Spleen (tissue), 11 donors: ENCODE data around the gene IGFBP7. TPM values are rescaled to one million over a fixed set of nuclear protein-coding genes. Genes with fewer than 3 reads are reported as not detected.

Experiments used
- DNase-seq: peaks from one replicate; pipeline ENCODE4 v3.0.0-alpha.2; 2020
- H3K27ac ChIP-seq, 8 donors: fragments of 200-600 bp; sonication (generic) in 7 of 8; 1 replicate in 4 of 8; 2 replicates in 4 of 8; pipeline versions ENCODE4 v1.5.0 to v1.8.0; 2016 to 2021; ENCODE audit warnings: inconsistent platforms in 4 of 8, mild to moderate bottlenecking in 4 of 8, moderate library complexity in 1 of 8
- H3K27me3 ChIP-seq, 7 donors: fragments of 200-600 bp; sonication (generic) in 6 of 7; replicated peaks in 1 of 7; 1 replicate in 4 of 7; 2 replicates in 3 of 7; pipeline versions ENCODE4 v1.5.0 to v1.8.0; 2016 to 2021; ENCODE audit warnings: inconsistent platforms in 3 of 7, mild to moderate bottlenecking in 1 of 7
- H3K36me3 ChIP-seq, 6 donors: fragments of 200-600 bp; sonication (generic) in 5 of 6; 1 replicate in 4 of 6; 2 replicates in 2 of 6; pipeline versions ENCODE4 v1.5.0 to v1.8.0; 2016 to 2021; ENCODE audit warnings: inconsistent platforms in 2 of 6
- H3K4me1 ChIP-seq, 6 donors: fragments of 200-600 bp; sonication (generic) in 5 of 6; 1 replicate in 3 of 6; 2 replicates in 3 of 6; pipeline versions ENCODE4 v1.5.0 to v1.8.0; 2016 to 2021; ENCODE audit warnings: inconsistent platforms in 3 of 6
- H3K4me3 ChIP-seq, 8 donors: fragments of 200-600 bp; sonication (generic) in 7 of 8; 1 replicate in 4 of 8; 2 replicates in 4 of 8; pipeline versions ENCODE4 v1.5.0 to v1.8.0; 2016 to 2021; ENCODE audit warnings: inconsistent platforms in 4 of 8, mild to moderate bottlenecking in 4 of 8, moderate library complexity in 2 of 8
- H3K9me3 ChIP-seq, 8 donors: fragments of 200-600 bp; sonication (generic) in 7 of 8; 1 replicate in 4 of 8; 2 replicates in 4 of 8; pipeline versions ENCODE4 v1.5.0 to v1.8.0; 2016 to 2021; ENCODE audit warnings: inconsistent platforms in 4 of 8
- POLR2A ChIP-seq, 3 donors: fragments of 450-650 bp; IDR thresholded peaks; one replicate each; pipeline ENCODE4 v1.5.1; 2017; ENCODE audit warnings: antibody characterized with exemption in 3 of 3, mild to moderate bottlenecking in 1 of 3
- POLR2AphosphoS5 ChIP-seq, 3 donors: sonication (generic); formaldehyde crosslinking; IDR thresholded peaks; one replicate each; pipeline ENCODE4 v1.5.1; 2017; ENCODE audit warnings: antibody characterized with exemption in 3 of 3
- WGBS, 5 donors: extraction: QIAGEN DNeasy Blood & Tissue Kit in 3 of 5; methylation state at CpG; one replicate each; pipeline versions ENCODE4 v1.1.5 to v1.1.7; 2013 to 2018; 5-methylcytosine and 5-hydroxymethylcytosine counted together
- intact Hi-C: fragments of 100-400 bp; cut with DNase I; formaldehyde crosslinking; loops from one replicate; pipeline ENCODE4 v1.15.0; 2023; ENCODE audit warnings: low total_unique reads
- polyA plus RNA-seq, 3 donors: library from polyadenylated mRNA; stranded (reverse); fragments of 200-250 nt; gene quantifications; one replicate each; pipeline ENCODE4 v1.2.1, GENCODE V29; 2013
- total RNA-seq, 7 donors: library from RNA; depleted of rRNA in 3 of 7; stranded (reverse); fragments of >200 nt in 3 of 7; fragmentation: NEBNext Ultra II Directional in 4 of 7; extraction: Animal tissue kit (Norgen Biotek cat#: 25700) in 4 of 7; gene quantifications; one replicate each; pipeline versions ENCODE4 v1.1.0 to v1.2.1, GENCODE V29; 2016 to 2021
- TF ChIP-seq, protein P1 (sequence below), 11 experiments: fragments of 200-600 bp in 7 of 11; fragments of 450-650 bp in 4 of 11; sonication (generic) in 4 of 11; IDR thresholded peaks in 8 of 11; conservative IDR thresholded peaks in 3 of 11; 1 replicate in 7 of 11; 2 replicates in 4 of 11; pipeline versions ENCODE4 v1.4.0 to v1.8.0; 2016 to 2021; ENCODE audit warnings: antibody characterized with exemption in 11 of 11, inconsistent platforms in 4 of 11, mild to moderate bottlenecking in 1 of 11
- donor health status: healthy with polysubstance abuse.
- donor health status: DM: no; HTN: no; CAD: no; lungs with moderate emphysema.
- donor health status: DM: no; HTN: no; CAD: no.
- donor health status: Bipolar disorder and iron deficiency.
- donor health status: healthy.
- donor health status: DM: no; HTN: no; CAD: no.
- donor health status: DM: yes; HTN: yes; CAD: no.

Gene IGFBP7
- total and polyA plus RNA-seq, 10 donors: 127 to 947 (median 578) TPM

DNA sequence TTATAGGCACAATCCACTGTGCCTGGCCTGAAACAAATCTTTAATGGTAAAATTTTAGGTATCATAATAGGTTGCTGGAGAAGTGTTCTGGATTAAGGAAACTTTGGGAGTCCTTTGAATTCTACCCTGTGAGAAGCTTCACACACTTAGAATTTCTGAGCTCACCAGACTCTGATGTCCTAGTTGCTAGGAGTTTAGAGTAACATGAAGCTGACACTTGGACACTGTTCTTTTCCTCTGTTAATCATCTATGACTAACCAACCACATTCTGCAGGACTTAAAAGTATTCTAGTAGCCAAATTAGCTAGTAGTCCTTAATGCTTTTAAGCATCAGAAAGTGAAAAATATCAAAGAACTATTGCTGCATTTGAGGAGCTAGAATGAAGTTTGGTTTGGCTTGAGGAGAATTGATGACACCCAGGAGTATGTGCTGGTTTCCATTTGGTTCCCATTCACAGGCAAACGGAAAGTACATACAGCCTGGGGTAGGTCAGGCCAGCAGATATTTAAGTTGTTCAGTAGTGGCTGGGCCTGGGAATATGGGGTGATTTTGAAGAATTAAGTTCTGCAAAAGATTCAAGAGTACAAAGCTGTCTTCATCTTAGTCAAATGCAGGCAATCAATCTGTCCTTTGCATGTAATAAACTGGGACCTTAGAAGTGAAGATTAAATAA lies 38.8 kb upstream of the IGFBP7 start:
- Histone ChIP-seq H3K27ac (no peak overlapping the region), H3K4me3 (no peak overlapping the region), H3K27me3 (no peaks in the 10 kb centered on the region), H3K4me1 (peaks cover 0 to under 1% (median 0%) of the 10 kb centered on the region in 6 donors), H3K36me3 (no peaks in the 10 kb centered on the region), H3K9me3 (no peaks in the 10 kb centered on the region)
- TF ChIP-seq, protein P1, sequence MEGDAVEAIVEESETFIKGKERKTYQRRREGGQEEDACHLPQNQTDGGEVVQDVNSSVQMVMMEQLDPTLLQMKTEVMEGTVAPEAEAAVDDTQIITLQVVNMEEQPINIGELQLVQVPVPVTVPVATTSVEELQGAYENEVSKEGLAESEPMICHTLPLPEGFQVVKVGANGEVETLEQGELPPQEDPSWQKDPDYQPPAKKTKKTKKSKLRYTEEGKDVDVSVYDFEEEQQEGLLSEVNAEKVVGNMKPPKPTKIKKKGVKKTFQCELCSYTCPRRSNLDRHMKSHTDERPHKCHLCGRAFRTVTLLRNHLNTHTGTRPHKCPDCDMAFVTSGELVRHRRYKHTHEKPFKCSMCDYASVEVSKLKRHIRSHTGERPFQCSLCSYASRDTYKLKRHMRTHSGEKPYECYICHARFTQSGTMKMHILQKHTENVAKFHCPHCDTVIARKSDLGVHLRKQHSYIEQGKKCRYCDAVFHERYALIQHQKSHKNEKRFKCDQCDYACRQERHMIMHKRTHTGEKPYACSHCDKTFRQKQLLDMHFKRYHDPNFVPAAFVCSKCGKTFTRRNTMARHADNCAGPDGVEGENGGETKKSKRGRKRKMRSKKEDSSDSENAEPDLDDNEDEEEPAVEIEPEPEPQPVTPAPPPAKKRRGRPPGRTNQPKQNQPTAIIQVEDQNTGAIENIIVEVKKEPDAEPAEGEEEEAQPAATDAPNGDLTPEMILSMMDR (IDR thresholded peaks at IDR 0.05 in 8 of 11, conservative IDR thresholded peaks at IDR 0.05 in 3 of 11): no peak
- TF ChIP-seq POLR2AphosphoS5 (IDR thresholded peaks at IDR 0.05) (no peak), POLR2A (IDR thresholded peaks at IDR 0.05) (no peak)
- 75 to 97% (median 86%) methylated on average over 1 of the region's 1 CpG for WGBS, 5 donors
- no peak for DNase-seq
- intact Hi-C loops: no loop called here

DNA sequence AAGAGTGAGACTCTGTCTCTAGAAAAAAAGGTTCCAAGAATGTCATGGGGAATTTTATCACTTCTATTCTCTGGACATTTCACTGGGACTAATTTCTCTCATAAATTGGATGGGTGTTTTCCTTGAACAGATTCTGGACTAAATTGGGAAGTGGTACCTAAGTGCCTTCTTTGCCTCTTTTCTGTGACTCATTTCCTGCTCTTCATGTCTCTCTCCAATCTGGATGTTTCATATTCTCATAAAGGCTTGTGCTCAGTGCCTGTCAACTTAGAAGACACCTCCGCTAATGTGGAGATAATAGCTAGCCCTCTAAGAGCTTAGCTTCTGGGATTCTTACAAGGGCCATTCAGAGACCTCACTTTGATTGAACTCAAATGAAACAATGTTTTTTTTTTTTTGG lies 38.0 kb upstream of the IGFBP7 start:
- TF ChIP-seq POLR2AphosphoS5 (IDR thresholded peaks at IDR 0.05) (no peak), POLR2A (IDR thresholded peaks at IDR 0.05) (no peak)
- TF ChIP-seq, protein P1 (IDR thresholded peaks at IDR 0.05 in 8 of 11, conservative IDR thresholded peaks at IDR 0.05 in 3 of 11): no peak
- Histone ChIP-seq H3K4me3 (no peak overlapping the region), H3K9me3 (no peaks in the 10 kb centered on the region), H3K27ac (no peak overlapping the region), H3K4me1 (no peaks in the 10 kb centered on the region), H3K36me3 (no peaks in the 10 kb centered on the region), H3K27me3 (no peaks in the 10 kb centered on the region)
- intact Hi-C loops: no loop called here
- 97 to 100% (median 99%) methylated on average over 1 of the region's 1 CpG for WGBS, 5 donors
- no peak for DNase-seq

DNA sequence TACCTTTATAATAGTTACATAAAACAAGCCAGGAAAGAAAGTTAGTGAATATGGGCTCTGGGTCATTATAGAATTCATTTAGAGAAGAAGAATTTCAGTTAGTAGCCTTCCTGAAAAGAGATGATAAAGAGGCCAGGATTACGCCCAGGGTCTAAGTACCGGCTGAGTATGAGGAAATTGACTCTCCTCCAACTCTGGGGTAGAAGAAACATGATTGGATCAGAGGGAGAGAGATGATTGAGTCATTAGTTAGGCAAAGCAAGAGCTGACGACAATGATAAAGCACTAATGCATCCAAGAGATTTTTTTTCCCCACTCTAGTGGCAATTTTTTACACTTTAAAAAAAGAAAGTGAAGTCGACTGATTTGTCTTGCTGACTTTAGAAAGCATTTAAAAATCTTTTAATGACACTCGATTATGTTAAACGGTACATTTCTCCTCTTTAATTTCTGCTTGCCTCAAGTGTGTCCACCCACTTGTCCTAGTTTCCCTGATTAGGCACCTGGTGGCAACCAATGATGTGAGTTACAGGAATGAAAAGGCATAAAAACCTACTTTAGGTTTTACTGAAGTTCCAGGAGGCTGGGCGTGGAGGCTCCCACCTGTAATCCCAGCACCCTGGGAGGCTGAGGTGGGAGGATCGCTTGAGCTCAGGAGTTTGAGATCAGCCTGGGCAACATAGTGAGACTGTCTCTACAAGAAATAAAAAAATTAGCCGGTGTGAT lies 37.3 kb upstream of the IGFBP7 start:
- Histone ChIP-seq H3K27ac (no peak overlapping the region), H3K36me3 (no peaks in the 10 kb centered on the region), H3K4me1 (no peaks in the 10 kb centered on the region), H3K9me3 (no peaks in the 10 kb centered on the region), H3K27me3 (no peaks in the 10 kb centered on the region), H3K4me3 (no peak overlapping the region)
- DNase-seq: no peak
- TF ChIP-seq, protein P1 (IDR thresholded peaks at IDR 0.05 in 8 of 11, conservative IDR thresholded peaks at IDR 0.05 in 3 of 11): no peak
- TF ChIP-seq POLR2A (IDR thresholded peaks at IDR 0.05) (no peak), POLR2AphosphoS5 (IDR thresholded peaks at IDR 0.05) (no peak)
- 73 to 78% (median 77%) methylated on average over 9 of the region's 9 CpGs for WGBS, 5 donors
- intact Hi-C loops: no loop called here

DNA sequence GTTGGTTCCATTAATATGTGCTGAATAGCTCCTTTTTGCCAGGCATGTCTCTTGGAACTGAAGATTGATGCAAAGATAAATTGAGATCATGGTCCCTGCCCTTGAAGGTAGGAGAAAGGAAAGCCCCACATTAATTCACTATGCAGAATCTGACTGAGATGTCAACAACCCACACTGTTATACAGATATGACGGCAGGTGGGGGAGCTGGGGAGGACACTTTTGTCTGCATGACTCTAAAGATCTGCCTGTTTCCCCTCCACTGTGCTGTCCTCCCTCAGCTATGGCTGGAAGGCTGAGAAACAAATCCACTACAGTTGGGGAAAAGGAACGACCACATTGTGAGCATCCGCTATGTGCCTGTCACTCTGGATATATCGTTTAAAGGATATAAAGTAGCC lies 36.3 kb upstream of the IGFBP7 start:
- Histone ChIP-seq H3K27me3 (no peaks in the 10 kb centered on the region), H3K9me3 (no peaks in the 10 kb centered on the region), H3K36me3 (no peaks in the 10 kb centered on the region), H3K27ac (no peak overlapping the region), H3K4me1 (no peaks in the 10 kb centered on the region), H3K4me3 (no peak overlapping the region)
- WGBS, 5 donors: 86 to 96% (median 90%) methylated on average over 4 of the region's 4 CpGs
- no peak for TF ChIP-seq POLR2AphosphoS5 (IDR thresholded peaks at IDR 0.05)
- TF ChIP-seq, protein P1 (IDR thresholded peaks at IDR 0.05 in 8 of 11, conservative IDR thresholded peaks at IDR 0.05 in 3 of 11): no peak
- no peak for TF ChIP-seq POLR2A (IDR thresholded peaks at IDR 0.05)
- no peak for DNase-seq
- intact Hi-C loops: no loop called here
